H9 (cell line): ENCODE results near the gene RBBP9. TPM values are rescaled to one million over a fixed set of nuclear protein-coding genes. Genes with fewer than 3 reads are reported as not detected.

ENCODE experiments used
- DNase-seq: peaks from one replicate; pipeline ENCODE4 v3.0.0-alpha.2; 2017
- H2AFZ ChIP-seq: one replicate; pipeline ENCODE4 v1.6.1; 2013; ENCODE audit warnings: mild to moderate bottlenecking, low read length, control low read depth, moderate library complexity
- H2AK5ac ChIP-seq: 2 replicates; pipeline ENCODE4 v1.6.1; 2013; ENCODE audit warnings: low read length, control low read depth, mixed read lengths; ENCODE audit not compliant: insufficient read length
- H2BK120ac ChIP-seq: one replicate; pipeline ENCODE4 v1.6.1; 2013; ENCODE audit warnings: low read depth, mild to moderate bottlenecking, low read length, control low read depth, inconsistent platforms; ENCODE audit not compliant: poor library complexity, severe bottlenecking
- H2BK12ac ChIP-seq: 2 replicates; pipeline ENCODE4 v1.6.1; 2013; ENCODE audit warnings: low read length, control low read depth, mixed read lengths, low read depth; ENCODE audit not compliant: insufficient read length
- H2BK15ac ChIP-seq: 2 replicates; pipeline ENCODE4 v1.6.1; 2013; ENCODE audit warnings: low read depth, low read length, control low read depth
- H2BK20ac ChIP-seq: one replicate; pipeline ENCODE4 v1.6.1; 2013; ENCODE audit warnings: low read depth, mild to moderate bottlenecking, low read length, control low read depth, inconsistent platforms; ENCODE audit not compliant: poor library complexity, severe bottlenecking
- H2BK5ac ChIP-seq: 2 replicates; pipeline ENCODE4 v1.6.1; 2013; ENCODE audit warnings: low read length, control low read depth, mixed read lengths; ENCODE audit not compliant: insufficient read length
- H3K14ac ChIP-seq: 2 replicates; pipeline ENCODE4 v1.6.1; 2013; ENCODE audit warnings: low read length, control low read depth; ENCODE audit not compliant: insufficient read depth
- H3K18ac ChIP-seq: 2 replicates; pipeline ENCODE4 v1.6.1; 2013; ENCODE audit warnings: low read depth, mild to moderate bottlenecking, mixed read lengths, low read length, control low read depth; ENCODE audit not compliant: insufficient read length
- H3K23ac ChIP-seq: 2 replicates; pipeline ENCODE4 v1.6.1; 2013; ENCODE audit warnings: low read length, control low read depth, mixed read lengths, low read depth; ENCODE audit not compliant: insufficient read length
- H3K23me2 ChIP-seq: 2 replicates; pipeline ENCODE4 v1.6.1; 2013; ENCODE audit warnings: low read depth, mild to moderate bottlenecking, mixed read lengths, low read length, control low read depth; ENCODE audit not compliant: insufficient read length, poor library complexity, severe bottlenecking
- H3K27ac ChIP-seq: 2 replicates; pipeline ENCODE4 v1.5.1; 2013; ENCODE audit warnings: low read length, control low read depth, mixed read lengths, low read depth; ENCODE audit not compliant: insufficient read length
- H3K27me3 ChIP-seq: 2 replicates; pipeline ENCODE4 v1.6.1; 2013; ENCODE audit warnings: low read length, control low read depth, inconsistent platforms; ENCODE audit not compliant: insufficient read depth
- H3K4ac ChIP-seq: 2 replicates; pipeline ENCODE4 v1.6.1; 2013; ENCODE audit warnings: low read depth, mild to moderate bottlenecking, control low read depth, inconsistent platforms, low read length, moderate library complexity
- H3K4me1 ChIP-seq: 2 replicates; pipeline ENCODE4 v1.6.1; 2013; ENCODE audit warnings: low read length, control low read depth, inconsistent platforms; ENCODE audit not compliant: insufficient read depth
- H3K4me2 ChIP-seq: 2 replicates; pipeline ENCODE4 v1.6.1; 2013; ENCODE audit warnings: low read length, control low read depth, mixed read lengths; ENCODE audit not compliant: insufficient read length, insufficient read depth
- H3K56ac ChIP-seq: 2 replicates; pipeline ENCODE4 v1.6.1; 2013; ENCODE audit warnings: low read depth, mild to moderate bottlenecking, mixed read lengths, low read length, control low read depth; ENCODE audit not compliant: insufficient read length
- H3K79me1 ChIP-seq: 2 replicates; pipeline ENCODE4 v1.6.1; 2013; ENCODE audit warnings: low read depth, mild to moderate bottlenecking, moderate library complexity, low read length, control low read depth, inconsistent platforms; ENCODE audit not compliant: insufficient read depth, poor library complexity, severe bottlenecking
- H3K79me2 ChIP-seq: 2 replicates; pipeline ENCODE4 v1.6.1; 2013; ENCODE audit warnings: low read length, control low read depth, inconsistent platforms; ENCODE audit not compliant: insufficient read depth
- H3K9ac ChIP-seq: 2 replicates; pipeline ENCODE4 v1.6.1; 2013; ENCODE audit warnings: low read length, control low read depth, mixed read lengths; ENCODE audit not compliant: insufficient read length; ENCODE audit errors: extremely low read depth
- H3K9me3 ChIP-seq: one replicate; pipeline ENCODE4 v1.6.1; 2013; ENCODE audit warnings: low read depth, low read length, inconsistent platforms; ENCODE audit not compliant: control insufficient read depth
- H3T11ph ChIP-seq: one replicate; pipeline ENCODE4 v1.6.1; 2013; ENCODE audit warnings: mild to moderate bottlenecking, low read length, control low read depth, inconsistent platforms
- H4K20me1 ChIP-seq: one replicate; pipeline ENCODE4 v1.6.1; 2013; ENCODE audit not compliant: control insufficient read depth, insufficient read length, insufficient read depth
- H4K5ac ChIP-seq: 2 replicates; pipeline ENCODE4 v1.6.1; 2013; ENCODE audit warnings: low read depth, mild to moderate bottlenecking, mixed read lengths, low read length, control low read depth; ENCODE audit not compliant: insufficient read length
- H4K8ac ChIP-seq: replicated peaks from 2 replicates; pipeline ENCODE4 v1.6.1; 2013; ENCODE audit warnings: low read length, control low read depth, mixed read lengths, low read depth; ENCODE audit not compliant: insufficient read length
- H4K91ac ChIP-seq: 2 replicates; pipeline ENCODE4 v1.6.1; 2013; ENCODE audit warnings: low read depth, mild to moderate bottlenecking, moderate library complexity, mixed read lengths, low read length, control low read depth; ENCODE audit not compliant: insufficient read length
- H3K27ac Mint-ChIP-seq, 3 experiments: 2 replicates in 2 of 3; 3 replicates in 1 of 3; pipeline ENCODE4 v1.8.0; 2020 to 2021; ENCODE audit warnings: mixed read lengths in 3 of 3, mild to moderate bottlenecking in 1 of 3, moderate library complexity in 1 of 3
- H3K27me3 Mint-ChIP-seq: 2 replicates; pipeline ENCODE4 v1.8.0; 2021; ENCODE audit warnings: low read depth, mild to moderate bottlenecking, moderate library complexity, mixed read lengths
- H3K36me3 Mint-ChIP-seq, 3 experiments: 2 replicates in 2 of 3; 3 replicates in 1 of 3; pipeline ENCODE4 v1.8.0; 2020 to 2021; ENCODE audit warnings: low read depth in 3 of 3, mixed read lengths in 3 of 3; ENCODE audit not compliant: insufficient read depth in 1 of 3
- H3K4me1 Mint-ChIP-seq, 2 experiments: 2 replicates each; pipeline ENCODE4 v1.8.0; 2020; ENCODE audit warnings: mixed read lengths in 2 of 2
- H3K4me3 Mint-ChIP-seq, 2 experiments: 2 replicates in 1 of 2; 3 replicates in 1 of 2; pipeline ENCODE4 v1.8.0; 2020 to 2021; ENCODE audit warnings: mild to moderate bottlenecking in 2 of 2, mixed read lengths in 2 of 2, moderate library complexity in 1 of 2
- H3K9me3 Mint-ChIP-seq, 2 experiments: 2 replicates in 1 of 2; 3 replicates in 1 of 2; pipeline ENCODE4 v1.8.0; 2020; ENCODE audit warnings: mild to moderate bottlenecking in 2 of 2, mixed read lengths in 2 of 2, moderate library complexity in 1 of 2
- total RNA-seq: library from RNA; stranded (reverse); gene quantifications from 2 replicates; pipeline ENCODE4 v1.2.1, GENCODE V29; 2021
- TF ChIP-seq, protein P1 (sequence below): fragments of 200-600 bp; sonication (generic); conservative IDR thresholded peaks from 3 replicates; pipeline ENCODE4 v1.8.0; 2021; ENCODE audit warnings: antibody characterized with exemption, mild to moderate bottlenecking

RBBP9 gene
- total RNA-seq, 1 experiment from 2014 or later: 12.0 TPM

DNA sequence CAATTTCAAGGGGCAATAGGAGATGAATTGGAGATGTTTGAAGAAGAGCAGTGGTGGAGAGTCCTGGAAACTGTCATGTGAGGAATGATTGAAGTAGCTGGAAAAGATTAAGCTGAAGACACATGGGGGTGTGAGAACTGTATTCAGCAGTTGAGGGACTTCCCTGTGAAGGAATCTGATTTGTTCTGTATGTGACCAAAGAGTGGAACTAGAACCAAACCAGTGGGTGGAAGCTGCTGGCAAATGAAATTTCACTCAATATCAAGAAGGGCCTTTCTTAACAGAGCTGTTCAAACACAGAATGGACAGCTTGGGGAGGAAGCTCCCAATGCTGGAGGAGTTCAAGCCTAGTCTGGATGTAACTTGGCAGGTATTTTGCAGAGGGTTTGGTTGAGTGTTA is 32.0 kb upstream of the RBBP9 start:
- no peak overlapping the region for H3K9ac ChIP-seq
- H2AK5ac ChIP-seq: no peak overlapping the region
- H3K9me3 ChIP-seq: no peaks in the 10 kb centered on the region
- H4K5ac ChIP-seq: no peak overlapping the region
- no peaks in the 10 kb centered on the region for H3K27me3 Mint-ChIP-seq
- no peak overlapping the region for H3T11ph ChIP-seq
- no peaks in the 10 kb centered on the region for H3K79me2 ChIP-seq
- H4K91ac ChIP-seq: no peak overlapping the region
- peaks cover 42 to 94% (median 85%) of the 10 kb centered on the region in 3 experiments; a peak in 6 of 7 replicates for H3K36me3 Mint-ChIP-seq
- TF ChIP-seq, protein P1, sequence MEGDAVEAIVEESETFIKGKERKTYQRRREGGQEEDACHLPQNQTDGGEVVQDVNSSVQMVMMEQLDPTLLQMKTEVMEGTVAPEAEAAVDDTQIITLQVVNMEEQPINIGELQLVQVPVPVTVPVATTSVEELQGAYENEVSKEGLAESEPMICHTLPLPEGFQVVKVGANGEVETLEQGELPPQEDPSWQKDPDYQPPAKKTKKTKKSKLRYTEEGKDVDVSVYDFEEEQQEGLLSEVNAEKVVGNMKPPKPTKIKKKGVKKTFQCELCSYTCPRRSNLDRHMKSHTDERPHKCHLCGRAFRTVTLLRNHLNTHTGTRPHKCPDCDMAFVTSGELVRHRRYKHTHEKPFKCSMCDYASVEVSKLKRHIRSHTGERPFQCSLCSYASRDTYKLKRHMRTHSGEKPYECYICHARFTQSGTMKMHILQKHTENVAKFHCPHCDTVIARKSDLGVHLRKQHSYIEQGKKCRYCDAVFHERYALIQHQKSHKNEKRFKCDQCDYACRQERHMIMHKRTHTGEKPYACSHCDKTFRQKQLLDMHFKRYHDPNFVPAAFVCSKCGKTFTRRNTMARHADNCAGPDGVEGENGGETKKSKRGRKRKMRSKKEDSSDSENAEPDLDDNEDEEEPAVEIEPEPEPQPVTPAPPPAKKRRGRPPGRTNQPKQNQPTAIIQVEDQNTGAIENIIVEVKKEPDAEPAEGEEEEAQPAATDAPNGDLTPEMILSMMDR: no peak
- no peaks in the 10 kb centered on the region for H3K27me3 ChIP-seq
- H3K14ac ChIP-seq: no peak overlapping the region
- H3K23ac ChIP-seq: no peak overlapping the region
- no peak overlapping the region for H2BK20ac ChIP-seq
- no peak overlapping the region for H4K8ac ChIP-seq
- H2AFZ ChIP-seq: no peak overlapping the region
- no peak overlapping the region for H3K27ac Mint-ChIP-seq
- H3K23me2 ChIP-seq: no peaks in the 10 kb centered on the region
- H3K4me3 Mint-ChIP-seq: no peak overlapping the region
- no peaks in the 10 kb centered on the region for H3K79me1 ChIP-seq
- no peaks in the 10 kb centered on the region for H3K9me3 Mint-ChIP-seq
- H2BK12ac ChIP-seq: no peak overlapping the region
- H3K4me1 Mint-ChIP-seq: no peaks in the 10 kb centered on the region
- no peak for DNase-seq
- no peak overlapping the region for H2BK15ac ChIP-seq
- no peak overlapping the region for H3K18ac ChIP-seq
- no peak overlapping the region for H3K56ac ChIP-seq
- no peak overlapping the region for H2BK120ac ChIP-seq
- H3K4me2 ChIP-seq: no peak overlapping the region
- H3K27ac ChIP-seq: no peak overlapping the region
- no peak overlapping the region for H3K4ac ChIP-seq
- no peaks in the 10 kb centered on the region for H3K4me1 ChIP-seq
- H4K20me1 ChIP-seq: no peaks in the 10 kb centered on the region
- no peak overlapping the region for H2BK5ac ChIP-seq
